Smooth muscle cell of the brain vasculature (primary cell): Measurements from ENCODE around the gene ARPIN.
"Not testable (repeated sequence)": the region's sequence is repeated elsewhere in the genome, so short reads cannot be mapped to it uniquely, and the experiment has no call there.

Source experiments
- DNase-seq: peaks from one replicate; pipeline ENCODE4 v3.0.0-alpha.2; 2012; ENCODE audit warnings: low read depth, low spot score

ARPIN gene

DNA sequence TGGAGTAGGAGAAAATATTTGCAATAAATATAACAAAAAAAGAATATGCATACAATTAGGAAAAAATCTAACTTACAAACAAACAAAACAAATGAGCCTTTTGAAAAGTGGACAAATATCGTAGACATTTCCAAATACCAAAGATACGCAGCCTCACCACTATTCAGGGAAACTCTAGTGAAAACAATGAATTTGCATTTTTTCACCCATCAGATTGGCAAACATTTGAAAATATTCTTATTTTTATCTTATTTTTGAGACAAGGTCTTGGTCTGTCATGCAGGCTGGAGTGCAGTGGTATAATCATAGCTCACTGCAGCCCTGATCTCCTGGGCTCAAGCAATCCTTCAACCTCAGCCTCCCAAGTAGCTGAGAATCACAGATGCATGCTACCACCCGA lies 34.4 kb downstream of the ARPIN start:
- no peak for DNase-seq

DNA sequence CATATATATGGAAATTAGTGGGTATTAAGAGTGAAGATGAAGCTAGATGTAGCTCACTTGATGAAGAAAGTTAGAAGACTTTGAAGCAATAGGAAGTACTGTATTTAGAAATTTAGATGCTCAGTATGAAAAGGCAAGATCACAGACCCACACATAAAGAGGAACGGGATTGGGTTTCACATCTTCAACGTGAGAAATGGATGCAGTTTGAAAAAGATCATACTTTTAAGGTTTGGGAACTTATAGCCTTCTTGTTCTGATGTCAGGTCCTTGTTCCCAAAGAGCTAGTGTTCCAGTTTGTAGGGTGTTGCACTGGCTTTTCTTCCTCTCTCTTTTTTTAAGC lies 35.7 kb downstream of the ARPIN start:
- no peak for DNase-seq

- no peak for DNase-seq
Measured at GRCh38 chr15:89876396-89877082, 36.2 kb downstream of the ARPIN start.

DNA sequence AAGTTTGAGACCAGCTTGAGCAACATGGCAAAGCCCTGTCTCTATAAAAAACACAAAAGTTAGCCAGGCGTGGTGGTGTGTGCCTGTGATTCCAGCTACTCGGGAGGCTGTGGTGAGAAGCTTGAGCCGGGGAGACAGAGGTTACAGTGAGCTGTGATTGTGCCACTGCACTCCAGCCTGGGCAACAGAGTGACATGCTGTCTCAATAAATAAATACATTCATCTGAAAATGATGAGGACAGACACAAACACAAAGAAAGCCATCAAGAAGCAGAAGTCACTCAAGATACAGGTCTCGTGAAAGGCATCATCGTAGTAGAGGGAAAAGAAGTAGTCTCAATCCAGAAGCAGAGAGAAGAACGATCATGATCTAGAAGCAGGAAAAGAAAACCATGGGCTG lies 37.0 kb downstream of the ARPIN start:
- no peak for DNase-seq

GRCh38 chr15:89874926-89875564 lies 37.7 kb downstream of the ARPIN start:
- DNase-seq, result peak; percentile 47

GRCh38 chr15:89870688-89871288 lies 42.0 kb downstream of the ARPIN start:
- no peak for DNase-seq

DNA sequence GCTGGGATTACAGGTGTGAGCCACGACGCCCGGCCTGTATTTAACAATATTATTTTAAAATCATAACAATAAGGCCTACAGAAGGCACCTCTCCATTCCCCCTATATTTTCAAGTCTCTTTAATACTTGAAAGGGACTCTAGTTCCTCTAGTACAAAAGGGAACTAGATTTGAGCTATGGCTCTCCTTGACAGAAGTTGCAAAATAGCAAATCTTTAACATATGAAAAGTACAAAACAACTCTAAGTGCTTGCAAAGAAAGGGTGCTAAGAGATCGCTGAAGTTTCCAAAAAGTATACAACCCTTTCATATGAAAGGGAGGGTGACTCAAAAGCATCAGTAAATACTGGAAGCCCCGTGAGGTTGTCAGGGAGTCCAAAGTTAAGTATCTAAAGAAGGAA lies 42.7 kb downstream of the ARPIN start:
- no peak for DNase-seq

DNA sequence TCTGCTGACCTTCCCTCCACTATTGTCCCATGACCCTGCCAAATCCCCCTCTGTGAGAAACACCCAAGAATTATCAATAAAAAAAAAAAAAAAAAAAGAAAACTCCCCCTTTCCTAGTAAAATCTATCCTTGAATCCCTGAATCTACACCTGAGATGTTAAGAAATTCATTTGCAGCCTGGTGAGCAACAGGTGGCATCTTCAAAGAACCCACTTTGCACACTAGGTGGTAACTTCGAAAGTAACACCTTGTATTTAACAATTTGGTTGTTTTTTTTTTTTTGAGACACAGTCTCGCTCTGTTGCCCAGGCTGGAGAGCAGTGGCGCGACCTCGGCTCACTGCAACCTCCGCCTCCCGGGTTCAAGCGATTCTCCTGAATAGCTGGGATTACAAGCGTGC lies 43.3 kb downstream of the ARPIN start:
- DNase-seq, result not testable (repeated sequence)

- DNase-seq, result no peak
Measured at GRCh38 chr15:89864958-89865739, 47.6 kb downstream of the ARPIN start.

DNA sequence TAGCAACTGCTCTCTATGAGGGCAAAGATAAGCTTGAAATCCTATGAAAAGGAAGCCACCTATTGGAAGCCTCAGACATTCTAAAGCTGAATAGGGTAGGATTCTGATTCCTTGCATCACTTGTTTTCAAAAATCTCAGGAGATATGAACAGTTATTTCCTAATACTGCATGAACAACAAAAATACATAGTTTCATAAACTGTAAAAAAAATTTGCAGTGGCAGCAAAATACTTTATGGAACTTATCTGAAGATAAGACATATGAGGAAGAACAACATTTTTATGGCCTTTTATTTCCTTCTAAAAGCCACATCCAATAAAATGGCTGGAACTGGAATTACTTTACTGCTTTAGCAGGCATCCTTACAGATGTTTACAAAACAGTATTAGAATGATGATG lies 48.8 kb downstream of the ARPIN start:
- no peak for DNase-seq

DNA sequence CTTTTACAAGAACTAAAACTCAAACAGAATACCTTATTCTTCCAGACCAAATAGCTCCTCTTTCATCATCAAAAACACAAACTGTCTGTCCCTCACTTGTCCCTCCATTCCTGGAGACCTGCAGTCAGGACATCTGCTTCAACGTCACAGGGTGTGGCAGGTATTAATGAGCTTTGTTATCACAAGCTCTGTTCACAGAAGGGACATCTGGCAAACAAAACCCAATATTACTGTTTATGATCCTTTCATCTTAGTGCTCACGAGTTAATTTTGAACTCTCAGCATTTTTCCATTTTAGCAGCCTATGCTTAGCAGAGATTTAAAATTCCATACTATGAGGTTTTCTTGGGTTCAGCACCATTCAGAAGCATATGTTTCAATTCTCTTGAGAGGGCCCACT lies 51.9 kb downstream of the ARPIN start:
- no peak for DNase-seq

DNA sequence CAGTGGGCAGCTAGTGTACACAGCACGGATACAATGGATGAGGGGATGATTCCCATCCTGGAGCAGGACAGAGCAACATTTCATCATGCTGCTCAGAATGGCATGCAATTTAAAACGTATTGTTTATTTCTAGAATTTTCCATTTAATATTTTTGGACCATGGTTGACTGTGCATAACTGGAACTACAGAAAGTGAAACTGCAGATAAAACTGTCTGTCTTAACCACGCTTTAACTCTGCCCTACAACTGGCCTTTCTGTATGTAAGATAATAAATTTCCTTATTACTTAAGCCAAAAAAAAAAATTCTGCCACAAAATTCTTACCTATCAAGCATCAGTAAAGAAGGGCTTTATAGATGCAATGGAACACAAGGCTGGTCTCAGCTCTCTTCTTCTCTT lies 52.3 kb downstream of the ARPIN start:
- DNase-seq, result no peak

GRCh38 chr15:89858661-89859458 lies 53.9 kb downstream of the ARPIN start:
- DNase-seq, result no peak

- DNase-seq, result no peak
Measured at GRCh38 chr15:89857673-89858072, 55.1 kb downstream of the ARPIN start.

- no peak for DNase-seq
Measured at GRCh38 chr15:89855948-89856347, 56.8 kb downstream of the ARPIN start.

DNA sequence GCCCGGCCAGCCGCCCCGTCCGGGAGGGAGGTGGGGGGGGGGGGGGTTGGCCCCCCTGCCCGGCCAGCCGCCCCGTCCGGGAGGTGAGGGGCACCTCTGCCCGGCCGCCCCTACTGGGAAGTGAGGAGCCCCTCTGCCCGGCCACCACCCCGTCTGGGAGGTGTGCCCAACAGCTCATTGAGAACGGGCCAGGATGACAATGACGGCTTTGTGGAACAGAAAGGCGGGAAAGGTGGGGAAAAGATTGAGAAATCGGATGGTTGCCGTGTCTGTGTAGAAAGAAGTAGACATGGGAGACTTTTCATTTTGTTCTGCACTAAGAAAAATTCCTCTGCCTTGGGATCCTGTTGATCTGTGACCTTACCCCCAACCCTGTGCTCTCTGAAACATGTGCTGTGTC lies 57.9 kb downstream of the ARPIN start:
- not testable (repeated sequence) for DNase-seq

GRCh38 chr15:89852342-89852995 lies 60.3 kb downstream of the ARPIN start:
- DNase-seq, result no peak

DNA sequence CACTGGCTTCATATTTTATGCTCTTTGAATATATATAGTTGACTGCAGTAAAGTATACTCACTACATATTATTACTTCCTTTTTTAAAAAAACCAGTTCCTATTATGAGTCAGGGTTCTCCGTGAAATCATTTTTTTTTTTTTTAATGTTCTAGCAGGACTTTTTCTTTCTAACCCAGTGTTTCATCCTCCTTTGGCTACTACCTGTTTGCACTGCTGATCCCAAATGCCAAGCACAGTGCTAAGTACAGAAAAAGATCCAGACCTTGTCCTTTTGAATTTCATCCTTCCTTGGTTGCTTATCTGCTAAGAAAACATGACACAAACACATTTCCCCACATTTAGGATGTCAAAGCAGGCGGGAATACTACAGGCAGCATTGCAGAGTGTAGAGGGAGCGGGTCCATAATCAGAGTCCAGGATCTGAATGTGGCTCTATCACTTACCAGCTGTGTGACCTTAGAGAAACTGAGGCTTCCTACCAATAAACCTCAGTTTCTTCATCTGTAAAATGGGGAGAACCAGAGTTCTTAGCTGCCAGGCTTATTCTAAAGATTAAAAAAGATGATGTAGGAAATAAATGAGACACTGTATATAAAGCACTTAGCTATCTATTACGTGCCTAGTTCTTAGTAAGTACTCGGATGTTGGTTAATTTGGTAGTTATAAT lies 60.9 kb downstream of the ARPIN start:
- DNase-seq, result no peak

DNA sequence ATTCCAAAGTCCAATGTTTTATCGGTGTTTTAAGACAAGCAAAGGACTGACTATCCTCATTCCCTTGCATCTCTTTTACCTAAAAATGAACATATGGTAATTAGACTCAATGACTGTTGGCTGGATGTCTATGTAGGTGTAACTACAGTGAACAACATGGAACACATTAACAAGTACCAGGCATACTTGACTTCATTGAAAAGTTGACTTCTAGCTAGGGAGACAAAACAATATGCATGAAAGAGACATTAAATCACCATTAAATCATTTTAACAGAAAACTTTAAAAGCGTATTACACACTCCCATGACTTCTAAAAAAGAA lies 63.8 kb downstream of the ARPIN start:
- no peak for DNase-seq

GRCh38 chr15:89847101-89847500 lies 65.7 kb downstream of the ARPIN start:
- no peak for DNase-seq
